Upper lobe of right lung (tissue), 1 donor: Measurements from ENCODE around the gene SMAD2. TPM values are rescaled to one million over a fixed set of nuclear protein-coding genes. Genes with fewer than 3 reads are reported as not detected.
A peak's percentile ranks its signal among the peaks of the same experiment; 100 is the strongest.
"Not testable (repeated sequence)": the region's sequence is repeated elsewhere in the genome, so short reads cannot be mapped to it uniquely, and the experiment has no call there.

Source experiments
- ATAC-seq: fragments of 200-7000 bp; cut with Tn5 transposase; one replicate; pipeline ENCODE4 v1.9.1; 2020; ENCODE audit warnings: mild to moderate bottlenecking, moderate library complexity
- DNase-seq: peaks from one replicate; pipeline ENCODE4 v3.0.0-alpha.2; 2020
- H3K27ac ChIP-seq: fragments of 200-600 bp; one replicate; pipeline ENCODE4 v1.8.0; 2022
- H3K27me3 ChIP-seq: fragments of 200-600 bp; one replicate; pipeline ENCODE4 v1.8.0; 2022; ENCODE audit warnings: mild to moderate bottlenecking
- H3K36me3 ChIP-seq: fragments of 200-600 bp; one replicate; pipeline ENCODE4 v1.8.0; 2022
- H3K4me1 ChIP-seq: fragments of 200-600 bp; one replicate; pipeline ENCODE4 v1.8.0; 2022
- H3K4me3 ChIP-seq: fragments of 200-600 bp; one replicate; pipeline ENCODE4 v1.8.0; 2022; ENCODE audit warnings: mild to moderate bottlenecking
- H3K9me3 ChIP-seq: fragments of 200-600 bp; one replicate; pipeline ENCODE4 v1.8.0; 2022
- intact Hi-C: fragments of 100-400 bp; cut with DNase I; formaldehyde crosslinking; loops from one replicate; pipeline ENCODE4 v1.11.0; 2022
- total RNA-seq: library from RNA; stranded (reverse); fragmentation: NEBNext Ultra II Directional; extraction: Animal tissue kit (Norgen Biotek cat#: 25700); gene quantifications from one replicate; pipeline ENCODE4 v1.2.1, GENCODE V29; 2021
- TF ChIP-seq, protein P1 (sequence below): fragments of 200-600 bp; IDR thresholded peaks from one replicate; pipeline ENCODE4 v1.8.0; 2022; ENCODE audit warnings: antibody characterized with exemption
- donor health status: DM: no; HTN: yes; CAD: no; lungs with severe emphysema.

SMAD2 gene
- total RNA-seq, 1 donor from 2014 or later, result 160 TPM

GRCh38 chr18:47838396-47838795 lies 92.1 kb downstream of the SMAD2 start:
- H3K36me3 ChIP-seq, result peaks cover 69% of the 10 kb centered on the region
- H3K4me3 ChIP-seq, result no peak overlapping the region
- no peak for ATAC-seq
- no peaks in the 10 kb centered on the region for H3K27me3 ChIP-seq
- intact Hi-C loops, result no loop called here
- no peaks in the 10 kb centered on the region for H3K9me3 ChIP-seq
- DNase-seq, result no peak
- H3K4me1 ChIP-seq, result no peaks in the 10 kb centered on the region
- TF ChIP-seq, protein P1, sequence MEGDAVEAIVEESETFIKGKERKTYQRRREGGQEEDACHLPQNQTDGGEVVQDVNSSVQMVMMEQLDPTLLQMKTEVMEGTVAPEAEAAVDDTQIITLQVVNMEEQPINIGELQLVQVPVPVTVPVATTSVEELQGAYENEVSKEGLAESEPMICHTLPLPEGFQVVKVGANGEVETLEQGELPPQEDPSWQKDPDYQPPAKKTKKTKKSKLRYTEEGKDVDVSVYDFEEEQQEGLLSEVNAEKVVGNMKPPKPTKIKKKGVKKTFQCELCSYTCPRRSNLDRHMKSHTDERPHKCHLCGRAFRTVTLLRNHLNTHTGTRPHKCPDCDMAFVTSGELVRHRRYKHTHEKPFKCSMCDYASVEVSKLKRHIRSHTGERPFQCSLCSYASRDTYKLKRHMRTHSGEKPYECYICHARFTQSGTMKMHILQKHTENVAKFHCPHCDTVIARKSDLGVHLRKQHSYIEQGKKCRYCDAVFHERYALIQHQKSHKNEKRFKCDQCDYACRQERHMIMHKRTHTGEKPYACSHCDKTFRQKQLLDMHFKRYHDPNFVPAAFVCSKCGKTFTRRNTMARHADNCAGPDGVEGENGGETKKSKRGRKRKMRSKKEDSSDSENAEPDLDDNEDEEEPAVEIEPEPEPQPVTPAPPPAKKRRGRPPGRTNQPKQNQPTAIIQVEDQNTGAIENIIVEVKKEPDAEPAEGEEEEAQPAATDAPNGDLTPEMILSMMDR, result no peak
- no peak overlapping the region for H3K27ac ChIP-seq

DNA sequence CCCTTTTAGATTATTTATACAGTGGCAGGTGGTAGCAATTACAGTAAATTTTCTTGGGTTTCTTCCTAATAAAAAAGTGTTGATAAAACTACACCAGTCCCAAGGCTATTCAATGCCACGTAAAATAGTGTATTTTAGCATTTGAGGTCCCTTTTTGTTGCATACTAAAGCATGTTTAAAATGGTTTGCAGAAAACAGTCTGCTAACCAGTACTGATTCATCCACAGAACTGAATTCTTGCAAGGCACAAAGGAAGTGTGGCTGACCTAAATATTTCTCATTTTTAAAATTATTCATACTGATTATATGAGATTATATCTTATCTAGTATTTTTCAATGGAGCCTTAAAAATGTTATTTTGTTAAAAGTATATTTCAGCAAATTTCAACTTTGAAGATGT lies 98.1 kb downstream of the SMAD2 start:
- no peak for ATAC-seq
- DNase-seq, result no peak
- H3K4me3 ChIP-seq, result no peak overlapping the region
- intact Hi-C loops, result no loop called here
- TF ChIP-seq, protein P1, result no peak
- H3K27me3 ChIP-seq, result no peaks in the 10 kb centered on the region
- H3K36me3 ChIP-seq, result peaks cover 19% of the 10 kb centered on the region
- no peaks in the 10 kb centered on the region for H3K9me3 ChIP-seq
- no peaks in the 10 kb centered on the region for H3K4me1 ChIP-seq
- H3K27ac ChIP-seq, result no peak overlapping the region

DNA sequence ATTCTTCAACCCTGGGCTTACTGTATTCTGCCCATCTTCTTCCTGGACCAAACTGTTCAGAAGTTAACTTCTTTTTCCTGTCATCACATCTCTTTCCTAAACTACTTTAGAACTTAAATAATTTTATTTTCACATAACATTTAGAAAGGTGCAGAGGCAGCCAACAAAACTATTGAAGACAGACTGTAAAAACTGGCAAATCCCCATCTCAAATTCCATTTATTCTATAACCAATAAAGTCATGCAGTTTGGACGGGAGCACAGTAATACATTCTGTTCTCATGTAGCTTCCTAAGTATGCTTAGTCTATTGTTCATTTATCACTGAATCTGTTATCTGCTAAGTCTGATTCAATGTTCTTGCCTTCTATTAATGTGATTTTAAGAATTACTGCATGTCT lies 99.1 kb downstream of the SMAD2 start:
- H3K36me3 ChIP-seq, result peaks cover 19% of the 10 kb centered on the region
- no peak overlapping the region for H3K27ac ChIP-seq
- no peak for ATAC-seq
- intact Hi-C loops, result no loop called here
- TF ChIP-seq, protein P1, result no peak
- DNase-seq, result no peak
- H3K27me3 ChIP-seq, result no peaks in the 10 kb centered on the region
- H3K9me3 ChIP-seq, result no peaks in the 10 kb centered on the region
- no peak overlapping the region for H3K4me3 ChIP-seq
- H3K4me1 ChIP-seq, result no peaks in the 10 kb centered on the region

- intact Hi-C loops, result no loop called here
- Histone ChIP-seq H3K4me1 (peaks cover under 1% of the 10 kb centered on the region), H3K36me3 (peaks cover 16% of the 10 kb centered on the region), H3K27me3 (no peaks in the 10 kb centered on the region), H3K4me3 (no peak overlapping the region), H3K9me3 (no peaks in the 10 kb centered on the region), H3K27ac (no peak overlapping the region)
- TF ChIP-seq, protein P1, result no peak
- no peak for DNase-seq
- peak; percentile 51 for ATAC-seq
Measured at GRCh38 chr18:47830772-47831171, 99.7 kb downstream of the SMAD2 start.

- no peaks in the 10 kb centered on the region for H3K9me3 ChIP-seq
- H3K27ac ChIP-seq, result no peak overlapping the region
- ATAC-seq (no peak), DNase-seq (no peak)
- no peak overlapping the region for H3K4me3 ChIP-seq
- peaks cover 4% of the 10 kb centered on the region for H3K4me1 ChIP-seq
- H3K27me3 ChIP-seq, result no peaks in the 10 kb centered on the region
- peaks cover 7% of the 10 kb centered on the region for H3K36me3 ChIP-seq
- intact Hi-C loops, result no loop called here
- TF ChIP-seq, protein P1, result no peak
Measured at GRCh38 chr18:47829831-47830230, 100.6 kb downstream of the SMAD2 start.

DNA sequence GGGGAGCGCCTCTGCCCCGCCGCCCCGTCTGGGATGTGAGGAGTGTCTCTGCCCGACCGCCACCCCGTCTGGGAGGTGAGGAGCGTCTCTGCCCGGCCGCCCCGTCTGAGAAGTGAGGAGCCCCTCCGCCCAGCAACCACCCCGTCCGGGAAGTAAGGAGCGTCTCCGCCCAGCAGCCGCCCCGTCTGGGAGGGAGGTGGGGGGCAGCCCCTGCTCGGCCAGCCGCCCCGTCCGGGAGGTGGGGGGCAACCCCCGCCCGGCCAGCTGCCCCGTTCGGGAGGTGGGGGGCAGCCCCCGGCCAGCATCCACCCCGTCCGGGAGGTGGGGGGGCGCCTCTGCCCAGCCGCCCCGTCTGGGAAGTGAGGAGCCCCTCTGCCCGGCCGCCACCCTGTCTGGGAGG lies 102.4 kb downstream of the SMAD2 start:
- H3K27me3 ChIP-seq, H3K27ac ChIP-seq, H3K36me3 ChIP-seq, ATAC-seq, intact Hi-C loops, DNase-seq, H3K4me3 ChIP-seq, H3K4me1 ChIP-seq, H3K9me3 ChIP-seq: not testable (repeated sequence)
